Anterior cingulate cortex (tissue), 58 donors: Measurements from ENCODE around the gene SLC25A41.

Experiments
- DNase-seq, 58 donors: peaks; one replicate each; lab custom pipeline; 2025; lab: John Stamatoyannopoulos, UW

The SLC25A41 gene

DNA sequence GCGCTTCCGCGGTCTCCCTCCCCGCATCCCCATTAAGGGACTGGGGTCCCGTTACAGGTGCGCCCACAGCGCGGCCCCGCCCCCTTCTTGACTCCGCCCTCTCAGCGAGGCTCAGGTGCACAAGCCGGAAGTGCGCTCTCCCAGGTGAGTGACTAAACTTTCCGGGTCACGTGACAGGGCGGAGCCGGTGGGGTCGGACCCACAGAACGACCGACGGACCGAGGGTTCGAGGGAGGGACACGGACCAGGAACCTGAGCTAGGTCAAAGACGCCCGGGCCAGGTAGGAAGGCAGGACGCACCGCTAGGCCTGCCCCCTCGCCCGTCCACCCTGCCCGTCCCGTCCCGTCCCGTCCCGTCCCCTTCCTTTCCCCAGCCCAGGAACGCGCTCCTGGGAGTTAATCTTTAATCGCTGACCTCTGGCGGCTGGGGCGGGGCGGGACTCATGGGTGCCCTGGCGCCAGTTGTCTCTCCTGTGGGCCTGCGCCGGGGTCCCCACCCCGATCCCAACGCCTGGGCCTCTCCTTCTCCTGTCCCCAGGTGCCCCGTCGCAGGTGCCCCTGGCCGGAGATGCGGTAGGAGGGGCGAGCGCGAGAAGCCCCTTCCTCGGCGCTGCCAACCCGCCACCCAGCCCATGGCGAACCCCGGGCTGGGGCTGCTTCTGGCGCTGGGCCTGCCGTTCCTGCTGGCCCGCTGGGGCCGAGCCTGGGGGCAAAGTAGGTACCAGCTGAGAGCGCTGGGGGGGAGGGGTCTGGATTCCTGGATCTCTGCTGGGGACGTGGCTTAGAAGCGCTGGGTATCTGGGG lies 30.7 kb upstream of the SLC25A41 start, which contains the start of gene CRB3:
Gene CRB3 (plus strand): TSS at position 202 of the 804 bp plus-strand sequence. CDS start 431 bp downstream, at position 633.
- no peak for DNase-seq

DNA sequence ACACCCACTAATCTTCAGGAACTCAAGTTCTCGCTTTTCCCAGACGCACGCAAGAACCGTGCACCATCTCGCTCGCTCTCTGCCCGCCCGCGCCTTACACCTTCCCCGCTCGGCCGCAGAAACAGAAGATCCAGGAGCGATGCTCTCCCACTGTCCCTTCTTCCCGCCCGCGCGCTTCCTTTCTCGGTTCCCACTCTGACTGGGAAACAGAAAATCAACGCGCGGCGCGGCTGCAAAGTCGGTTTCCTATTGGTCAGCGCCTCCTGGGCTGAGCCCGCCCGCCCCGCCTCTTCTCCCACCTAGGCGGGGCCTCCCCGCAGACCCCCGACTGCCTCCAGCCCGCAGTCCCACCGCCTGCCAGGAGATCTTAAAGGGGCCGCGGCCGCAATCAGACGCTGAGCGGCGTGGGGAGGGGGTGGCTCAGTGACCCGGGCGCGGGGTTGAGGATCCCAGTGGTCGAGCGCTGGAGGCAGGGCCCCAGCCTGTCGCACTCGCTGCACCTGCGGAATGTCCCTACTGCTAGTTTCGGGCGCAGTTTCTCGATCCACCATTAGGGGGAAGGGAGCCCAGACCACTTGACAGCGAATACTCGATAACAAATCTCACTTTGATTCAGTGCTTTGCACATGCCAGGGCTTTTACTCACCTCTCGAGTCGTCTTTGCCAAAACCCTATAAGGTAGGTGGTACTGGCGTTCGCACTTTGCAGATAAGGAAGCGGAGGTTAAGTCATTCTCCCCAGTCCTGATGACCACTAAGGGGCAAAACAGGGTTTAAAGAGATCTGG lies 26.7 kb upstream of the SLC25A41 start:
- peak; percentile 76 to 100 (median 96) for DNase-seq

DNA sequence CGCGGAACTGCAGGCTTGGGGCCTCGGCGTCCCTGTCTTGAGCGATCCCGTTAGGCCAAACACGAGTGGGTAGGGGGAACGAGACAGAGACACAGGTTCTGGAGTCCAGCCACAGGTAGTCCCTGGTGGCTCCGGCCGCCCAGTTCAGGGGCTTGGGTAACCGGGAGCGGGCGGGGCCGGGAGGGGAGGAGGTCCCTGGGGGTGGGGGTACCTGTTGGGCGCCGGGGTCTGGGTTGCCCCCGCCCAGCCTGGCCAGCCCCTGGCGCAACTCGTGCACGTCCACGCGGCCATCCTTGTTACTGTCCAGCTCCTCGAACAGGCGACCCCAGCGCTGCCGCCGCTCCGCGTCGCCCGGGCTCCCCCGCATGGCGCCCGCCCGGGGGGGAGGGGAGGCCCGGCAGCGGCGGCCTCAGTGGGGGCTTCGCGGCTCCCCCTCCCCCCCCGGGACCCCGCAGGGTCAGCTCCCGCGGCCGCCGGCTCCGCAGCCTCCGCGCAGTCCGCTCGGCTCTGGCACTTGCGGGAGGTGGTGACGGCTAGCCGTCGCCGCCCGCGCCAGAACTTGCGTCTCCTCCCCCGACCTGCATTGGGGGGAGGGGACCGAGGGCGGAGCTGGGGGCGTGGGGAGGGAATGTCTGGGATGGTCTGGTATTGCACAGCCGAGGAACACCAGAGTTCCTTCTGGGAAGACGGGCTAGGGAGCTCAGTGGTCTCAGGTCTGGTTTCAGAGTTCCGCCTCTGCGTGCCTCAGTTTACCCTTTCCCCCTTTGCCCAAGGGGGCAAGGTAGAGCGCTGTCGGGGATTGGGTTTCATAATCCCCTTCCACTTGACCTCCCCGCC lies 25.9 kb upstream of the SLC25A41 start, which contains the start of gene SLC25A23:
Gene SLC25A23 (minus strand): TSS at position 531 of the 837 bp plus-strand sequence. CDS start 164 bp downstream, at position 367.
- DNase-seq: peak in 55 of 58 donors; percentile 36 to 85 (median 70)

DNA sequence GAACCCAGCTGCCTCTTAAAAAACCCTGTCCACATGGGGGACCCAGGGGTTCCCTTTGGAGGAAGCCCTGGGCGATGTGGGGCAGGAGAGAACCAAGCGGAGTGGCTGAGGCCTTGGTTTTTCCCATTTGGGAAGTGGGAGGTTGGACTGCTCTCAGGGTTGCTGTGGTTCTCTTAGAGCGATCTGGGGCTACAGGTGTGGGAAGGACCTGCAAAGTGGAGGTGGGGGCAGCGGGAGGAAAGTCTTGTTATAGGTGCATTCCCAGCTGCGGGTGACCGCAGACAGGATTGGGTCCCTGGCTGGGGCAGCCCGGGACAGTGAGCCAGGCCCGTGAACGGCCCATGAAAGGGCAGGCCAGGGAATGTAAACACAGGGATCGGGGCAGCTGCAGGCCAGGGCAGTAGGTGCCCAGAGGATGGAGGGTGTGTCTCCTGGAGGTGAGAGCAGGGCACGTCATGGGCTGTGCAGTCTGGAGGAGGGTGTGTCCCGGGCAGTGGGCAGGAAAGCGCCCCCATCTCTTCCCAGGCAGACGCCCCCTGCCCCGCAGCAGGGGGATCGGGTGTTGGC lies 25.2 kb upstream of the SLC25A41 start:
- DNase-seq: peak in 3 of 58 donors; percentile 3 to 20 (median 4)

DNA sequence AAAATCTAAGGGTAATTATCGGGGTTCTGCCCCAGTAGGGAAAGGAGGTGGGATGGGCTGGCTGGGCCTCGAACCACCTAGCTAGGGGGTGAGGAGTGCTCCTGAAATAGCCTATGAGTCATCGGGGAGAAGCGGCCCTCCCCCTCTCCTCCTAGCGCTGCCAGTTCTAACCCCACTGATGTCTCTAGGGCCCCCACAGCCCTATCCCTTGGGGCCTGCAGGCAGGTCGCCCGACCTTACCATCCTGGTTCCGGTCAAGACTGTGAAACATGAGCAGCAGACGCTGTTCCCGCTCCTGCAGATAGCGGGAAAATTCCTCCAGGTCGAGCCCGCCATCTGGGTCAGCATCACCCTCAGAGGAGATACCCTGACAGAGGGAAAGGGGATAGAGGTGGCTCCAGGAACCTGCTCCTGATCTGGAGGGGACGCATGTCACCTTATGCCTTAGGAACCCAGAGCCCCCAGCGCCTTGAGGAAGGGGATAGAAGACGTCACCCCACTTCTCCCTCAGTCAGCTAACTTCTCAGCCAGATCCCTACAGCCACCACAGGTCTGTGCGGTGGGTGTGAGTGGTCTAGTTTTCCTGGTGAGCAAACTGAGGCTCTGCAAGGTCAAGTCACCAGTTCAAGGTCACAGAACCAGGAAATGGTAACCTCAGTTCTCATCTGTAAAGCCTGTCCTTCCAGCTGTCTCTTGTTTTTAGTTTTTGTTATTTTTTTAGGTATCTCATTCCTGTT lies 24.6 kb upstream of the SLC25A41 start:
- peak in 1 of 58 donors; percentile 0 for DNase-seq

DNA sequence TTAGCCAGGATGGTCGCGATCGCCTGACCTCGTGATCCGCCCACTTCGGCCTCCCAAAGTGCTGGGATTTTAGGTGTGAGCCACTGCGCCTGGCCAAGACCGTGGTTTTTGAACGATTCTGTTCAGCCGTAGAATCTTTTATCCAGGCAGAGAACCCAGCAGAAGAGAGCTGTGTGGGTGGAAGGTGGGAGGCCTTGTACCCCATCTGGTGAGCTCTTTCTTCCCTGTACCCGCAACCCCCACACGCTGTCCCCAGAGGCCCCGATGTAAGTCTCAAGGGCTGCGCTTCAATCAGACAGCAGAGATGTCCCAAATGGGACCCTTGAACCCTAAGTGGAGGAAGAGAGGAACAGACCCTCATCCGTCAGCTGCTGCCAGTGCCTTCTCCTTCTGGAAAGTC lies 22.4 kb upstream of the SLC25A41 start:
- DNase-seq: peak in 3 of 58 donors; percentile 3 to 21 (median 16)

DNA sequence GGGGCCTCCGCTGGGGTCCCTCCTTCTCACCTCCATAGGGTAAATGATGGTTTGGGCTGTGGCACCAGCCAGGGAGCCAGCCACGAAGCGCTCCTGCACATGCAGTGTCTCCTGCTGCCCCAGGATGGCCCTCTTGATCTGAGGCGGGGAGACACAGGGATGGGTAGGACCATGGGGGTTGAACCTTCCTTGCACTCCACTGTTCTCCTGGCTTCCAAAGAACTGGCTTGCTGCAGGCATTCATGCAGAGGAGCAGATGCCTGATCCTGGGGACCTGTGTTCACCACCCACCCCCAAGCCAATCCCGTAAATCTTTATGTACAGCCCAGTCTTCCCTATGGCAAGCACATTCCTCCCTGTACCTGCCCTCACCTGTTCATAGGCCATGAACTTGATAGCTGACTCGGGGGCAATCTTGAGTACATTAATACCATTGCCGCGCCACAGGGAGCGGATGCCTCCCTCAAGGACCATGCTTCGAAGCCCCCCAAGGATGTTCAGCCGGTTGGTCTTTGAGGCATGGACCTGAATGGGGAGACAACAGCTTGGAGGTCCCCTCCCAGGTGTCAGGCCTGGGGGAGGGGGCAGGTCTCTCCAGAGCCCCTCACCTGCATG lies 20.5 kb upstream of the SLC25A41 start:
- no peak for DNase-seq

DNA sequence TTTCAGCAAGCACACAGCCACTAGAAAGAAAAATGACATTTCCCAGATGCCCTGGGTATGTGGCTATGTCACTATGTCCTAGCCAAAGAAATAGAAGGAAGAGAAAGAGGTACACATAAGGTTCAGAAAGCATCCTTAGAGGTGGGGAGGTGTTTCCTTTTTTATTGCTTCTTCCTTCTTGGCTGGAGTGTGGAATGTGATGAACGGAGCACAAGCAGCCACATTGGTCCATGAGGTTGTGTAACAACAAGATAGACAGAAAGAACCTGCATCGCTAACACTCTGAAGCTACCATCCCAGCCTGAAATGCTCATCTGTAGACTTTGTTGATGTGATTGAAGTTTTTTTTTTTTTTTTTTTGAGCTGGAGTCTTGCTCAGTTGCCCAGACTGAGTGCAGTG lies 19.3 kb upstream of the SLC25A41 start:
- DNase-seq: no peak

DNA sequence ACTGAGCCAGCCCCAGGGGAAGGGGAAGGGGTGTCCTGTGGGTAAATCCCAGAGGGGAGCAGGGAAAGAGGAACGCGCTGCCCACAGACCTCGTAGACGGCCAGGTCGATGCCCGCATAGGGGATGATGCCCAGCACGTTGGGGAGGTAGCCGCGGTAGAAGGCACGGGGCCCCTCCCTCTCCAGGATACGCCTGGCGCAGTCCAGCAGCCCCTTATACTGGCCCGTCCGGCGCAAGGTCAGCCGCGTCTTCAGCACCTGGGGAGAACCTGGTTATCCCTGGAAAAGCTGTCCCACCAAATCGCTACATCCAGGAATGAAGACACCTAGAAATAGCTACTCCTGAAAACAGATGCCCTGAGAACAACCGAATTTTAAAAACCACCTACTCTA lies 18.7 kb upstream of the SLC25A41 start:
- DNase-seq: no peak

DNA sequence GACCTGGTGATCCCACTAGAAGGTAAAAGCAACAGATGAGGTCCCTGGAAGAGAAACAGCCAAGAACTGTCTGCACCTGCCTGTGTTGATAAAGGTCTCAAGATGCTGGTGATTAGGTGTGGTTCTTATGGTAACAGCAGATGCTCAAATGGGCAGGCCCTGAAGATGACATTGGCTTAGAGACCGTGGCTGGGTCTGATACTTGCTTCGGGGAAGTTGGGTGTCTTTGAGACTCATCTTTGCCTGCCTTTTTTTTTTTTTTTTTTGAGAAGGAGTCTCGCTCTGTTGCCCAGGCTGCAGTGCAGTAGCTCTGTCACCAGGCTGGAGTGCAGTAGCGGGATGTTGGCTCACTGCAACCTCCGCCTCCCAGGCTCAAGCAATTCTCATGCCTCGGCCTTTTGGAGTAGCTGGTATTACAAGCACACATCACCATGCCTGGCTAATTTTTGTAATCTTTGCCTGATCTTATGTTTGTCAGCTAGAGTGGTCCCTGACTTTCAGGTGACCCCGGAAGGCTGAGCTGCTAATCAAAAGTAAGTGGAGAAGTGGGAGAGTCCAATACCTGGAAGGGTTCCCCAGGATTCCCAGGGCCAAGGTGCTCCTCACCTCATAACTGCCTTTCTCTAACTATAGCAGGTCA lies 18.1 kb upstream of the SLC25A41 start:
- no peak for DNase-seq

DNA sequence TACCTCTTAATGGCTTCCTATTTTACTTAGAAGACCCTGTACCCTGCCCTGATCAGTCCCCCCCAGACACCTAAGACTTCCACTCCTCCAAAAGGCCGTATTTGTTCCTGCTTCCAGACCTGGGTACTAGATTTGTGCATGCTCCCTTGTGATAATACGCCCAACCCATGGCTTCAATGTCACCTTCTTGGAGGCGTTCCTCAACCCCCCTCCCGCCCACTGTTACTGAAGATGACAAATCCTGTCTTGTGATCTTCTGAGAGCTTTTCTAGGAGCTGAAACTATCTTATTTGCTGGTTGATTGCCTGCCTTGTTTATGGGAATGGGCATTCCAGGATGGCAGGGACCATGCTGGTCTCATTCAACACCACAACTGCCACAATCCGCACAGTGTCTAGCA lies 16.6 kb upstream of the SLC25A41 start:
- DNase-seq: peak in 1 of 58 donors; percentile 20

DNA sequence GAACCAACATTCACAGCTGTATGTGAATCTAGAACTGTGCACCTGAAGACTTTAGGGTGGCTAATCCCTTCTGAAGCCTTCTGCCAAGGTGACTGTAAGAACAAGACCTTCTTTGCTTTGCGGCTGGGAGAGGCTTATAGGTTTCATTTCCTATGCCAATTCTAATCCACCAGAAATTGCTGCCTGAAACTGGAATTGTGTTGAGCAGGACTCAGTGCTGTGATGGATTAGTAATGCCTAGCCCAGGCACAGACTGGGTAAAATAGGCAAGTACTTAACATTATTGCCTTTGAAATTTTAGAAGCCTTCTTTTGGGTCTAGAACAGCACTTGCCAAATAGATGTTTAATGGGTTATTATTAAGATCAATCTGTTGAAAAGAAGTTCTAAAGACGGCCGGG lies 14.5 kb upstream of the SLC25A41 start:
- no peak for DNase-seq

DNA sequence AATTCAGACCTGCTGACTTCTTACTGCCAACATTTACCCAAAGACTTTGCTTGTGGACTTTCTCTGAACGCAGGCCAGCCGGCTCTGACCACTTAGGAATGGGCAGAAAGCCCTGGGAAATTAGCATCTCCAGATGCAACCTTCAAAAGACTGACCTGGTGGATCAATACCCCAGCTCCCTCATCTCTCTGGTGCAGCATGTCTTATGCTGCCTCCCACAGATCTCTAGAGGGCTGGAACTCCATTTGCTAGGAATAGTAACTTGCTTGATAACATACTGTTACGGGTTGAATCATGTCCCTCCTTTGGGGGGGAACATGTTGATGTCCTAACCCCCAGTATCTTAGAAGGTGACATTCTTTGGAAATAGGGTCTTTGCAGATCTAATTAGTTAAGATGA lies 12.9 kb upstream of the SLC25A41 start:
- no peak for DNase-seq

DNA sequence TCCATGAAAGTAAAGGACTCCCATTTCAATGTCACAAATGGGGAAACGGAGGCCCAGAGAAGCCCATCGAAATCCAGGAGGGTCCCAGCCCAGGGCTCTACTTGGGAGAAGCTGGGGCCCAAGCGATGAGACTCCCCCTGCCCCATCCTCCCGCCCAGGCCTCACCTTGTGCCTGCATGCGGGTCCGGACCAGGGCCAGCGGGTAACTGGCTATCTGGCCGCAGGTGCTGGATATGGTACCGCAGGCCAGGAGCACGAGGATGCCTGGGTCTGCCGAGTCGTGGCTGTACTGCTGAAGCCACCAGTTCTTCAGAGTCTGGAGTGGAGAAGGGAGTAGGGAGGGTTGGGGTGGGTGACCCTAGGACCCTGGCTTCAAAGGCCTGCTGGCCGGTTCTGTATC lies 10.4 kb upstream of the SLC25A41 start:
- DNase-seq: no peak

DNA sequence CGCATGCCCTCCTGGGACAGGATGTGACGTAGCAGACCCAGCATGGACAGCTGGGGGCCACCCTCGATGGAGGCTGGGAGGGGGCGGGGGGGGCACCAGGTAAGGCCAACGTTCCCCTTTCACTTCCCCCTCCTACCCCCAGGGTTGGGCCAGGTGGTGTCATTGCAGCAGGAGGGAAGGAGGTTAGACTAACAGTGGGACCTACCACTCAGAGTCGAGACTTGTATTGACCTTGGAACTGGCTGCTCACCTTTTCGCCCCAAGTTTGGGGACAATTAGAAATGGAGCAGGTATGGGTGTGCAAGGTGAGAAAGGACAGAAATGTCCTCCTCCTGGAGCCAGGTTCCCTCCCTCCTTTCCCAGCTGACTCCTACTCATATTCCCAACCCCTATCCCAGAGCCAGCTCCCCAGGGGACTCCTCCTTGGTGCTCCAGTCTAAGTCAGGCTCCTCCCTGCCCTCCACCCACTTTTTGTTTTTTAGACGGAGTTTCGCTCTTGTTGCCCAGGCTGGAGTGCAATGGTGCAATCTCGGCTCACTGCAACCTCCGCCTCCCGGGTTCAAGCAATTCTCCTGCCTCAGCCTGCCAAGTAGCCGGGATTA lies 8.6 kb upstream of the SLC25A41 start:
- DNase-seq: no peak

DNA sequence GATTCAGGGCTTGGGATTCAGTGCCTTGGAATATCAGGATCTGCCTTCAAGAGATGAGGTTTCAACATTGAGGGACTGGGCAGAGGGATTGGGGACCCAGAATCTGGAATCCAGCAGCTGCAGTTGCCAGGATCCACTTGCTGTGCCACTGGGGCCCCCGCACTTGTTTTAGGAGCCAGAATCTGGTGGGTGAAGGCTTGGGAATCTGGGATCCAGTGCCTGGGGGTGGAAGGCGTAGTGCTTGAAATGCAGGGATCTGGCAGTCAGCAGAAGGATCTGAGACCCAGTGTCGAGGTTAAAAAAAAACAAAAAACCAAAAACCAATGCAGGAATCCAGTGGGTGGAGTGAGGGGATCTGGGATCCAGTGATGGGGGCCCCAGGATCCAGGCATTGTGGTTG lies 7.3 kb upstream of the SLC25A41 start:
- no peak for DNase-seq

DNA sequence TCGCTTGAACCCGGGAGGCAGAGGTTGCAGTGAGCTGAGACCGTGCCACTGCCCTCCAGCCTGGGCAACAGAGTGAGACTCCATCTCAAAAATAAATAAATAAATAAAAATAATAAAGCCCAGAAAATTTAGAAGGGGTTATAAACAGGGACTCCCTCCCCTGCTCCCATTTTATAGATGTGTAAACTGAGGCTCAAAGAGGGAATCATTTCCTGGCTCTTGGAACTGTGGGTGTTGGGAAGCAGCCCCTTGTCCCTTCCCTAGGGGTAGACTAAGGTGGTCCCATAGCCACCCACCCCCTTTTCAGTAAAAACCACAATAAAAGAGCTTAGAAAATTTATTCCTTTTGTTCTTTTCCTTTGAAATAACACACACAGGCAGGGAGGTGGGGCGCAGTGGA lies 6.2 kb upstream of the SLC25A41 start:
- DNase-seq: no peak

DNA sequence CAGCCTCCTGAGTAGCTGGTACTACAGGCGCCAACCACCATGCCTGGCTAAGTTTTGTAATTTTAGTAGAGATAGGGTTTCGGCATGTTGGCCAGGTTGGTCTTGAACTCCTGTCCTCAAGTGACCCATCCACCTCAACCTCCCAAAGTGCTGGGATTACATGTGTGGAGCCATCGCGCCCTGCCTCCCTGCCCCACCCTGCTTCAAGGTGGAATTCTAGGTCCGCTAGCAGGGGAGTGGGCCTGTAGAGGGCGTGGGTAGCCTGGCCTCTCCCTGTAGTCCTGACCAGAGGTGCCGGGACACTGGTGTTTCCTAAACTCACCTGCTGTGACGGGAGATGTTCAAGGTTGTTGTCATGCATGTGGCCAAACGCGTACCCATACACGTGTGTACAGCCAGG lies 398 bp downstream of the SLC25A41 start:
- DNase-seq: no peak
